ENCODE measurements around the gene PBX1. TPM values are rescaled to one million over a fixed set of nuclear protein-coding genes. Genes with fewer than 3 reads are reported as not detected.

PBX1 gene
- polyA plus RNA-seq, 3 donors: 0.07 TPM; not detected in 2

GRCh38 chr1:164694505-164694904 lies 135.5 kb downstream of the PBX1 start:
- H3K4me3 Mint-ChIP-seq: no peak overlapping the region
- peaks cover 4 to 11% (median 11%) of the 10 kb centered on the region in 3 donors for H3K27me3 Mint-ChIP-seq (ENCODE audit: low read depth in 3 of 3)
- H4K20me1 ChIP-seq (ENCODE audit: insufficient read depth, low read length): no peaks in the 10 kb centered on the region
- H3K9me3 Mint-ChIP-seq: no peaks in the 10 kb centered on the region
- H3K79me2 ChIP-seq (ENCODE audit: insufficient read depth, low read length): no peaks in the 10 kb centered on the region
- peaks cover 7 to 9% of the 10 kb centered on the region in 2 donors for H3K27me3 ChIP-seq (ENCODE audit: control insufficient read depth in 2 of 2, insufficient read depth in 2 of 2, low read length in 2 of 2)
- no peaks in the 10 kb centered on the region for H3K4me1 Mint-ChIP-seq
- no peak overlapping the region for H3K4me2 ChIP-seq (replicated peaks; ENCODE audit: extremely low read depth, low read length, poor library complexity, severe bottlenecking)
- H3K27ac Mint-ChIP-seq: no peak overlapping the region
- H3K4me3 ChIP-seq (replicated peaks in 1 of 3; ENCODE audit: low read depth in 2 of 3, low read length in 3 of 3): no peak overlapping the region
- WGBS (ENCODE audit: insufficient coverage): 100% methylated on average over 2 of the region's 2 CpGs
- no peak overlapping the region for H2AFZ ChIP-seq (ENCODE audit: insufficient read depth, low read depth, low read length, poor library complexity, severe bottlenecking)
- no peaks in the 10 kb centered on the region for H3K36me3 ChIP-seq (replicated peaks in 1 of 2; ENCODE audit: control insufficient read depth in 1 of 2, insufficient read depth in 2 of 2, low read length in 2 of 2)
- no peak overlapping the region for H3K27ac ChIP-seq (ENCODE audit: low read depth in 1 of 2, low read length in 2 of 2)
- DNase-seq: no peak
- H3K9me3 ChIP-seq (replicated peaks in 1 of 2; ENCODE audit: control insufficient read depth in 1 of 2, insufficient read depth in 1 of 2, low read length in 2 of 2): no peaks in the 10 kb centered on the region
- TF ChIP-seq CTCF (IDR thresholded peaks at IDR 0.05): no peak
- peaks cover 6 to 14% of the 10 kb centered on the region in 2 donors for H3K4me1 ChIP-seq (ENCODE audit: control insufficient read depth in 1 of 2, insufficient read depth in 2 of 2, low read length in 2 of 2)
- H3K9ac ChIP-seq (ENCODE audit: insufficient read depth, low read length, poor library complexity, severe bottlenecking): no peak overlapping the region
- intact Hi-C loops (cut with micrococcal nuclease): no loop called here
- no peaks in the 10 kb centered on the region for H3K36me3 Mint-ChIP-seq

GRCh38 chr1:164695956-164696665 lies 137.1 kb downstream of the PBX1 start:
- Histone ChIP-seq H3K4me2 (replicated peaks; ENCODE audit: extremely low read depth, low read length, poor library complexity, severe bottlenecking) (no peak overlapping the region), H3K36me3 (replicated peaks in 1 of 2; ENCODE audit: control insufficient read depth in 1 of 2, insufficient read depth in 2 of 2, low read length in 2 of 2) (no peaks in the 10 kb centered on the region), H3K9ac (ENCODE audit: insufficient read depth, low read length, poor library complexity, severe bottlenecking) (no peak overlapping the region), H4K20me1 (ENCODE audit: insufficient read depth, low read length) (no peaks in the 10 kb centered on the region), H3K4me1 (ENCODE audit: control insufficient read depth in 1 of 2, insufficient read depth in 2 of 2, low read length in 2 of 2) (peaks cover 6 to 14% of the 10 kb centered on the region in 2 donors), H2AFZ (ENCODE audit: insufficient read depth, low read depth, low read length, poor library complexity, severe bottlenecking) (no peak overlapping the region), H3K27me3 (ENCODE audit: control insufficient read depth in 2 of 2, insufficient read depth in 2 of 2, low read length in 2 of 2) (peaks cover 17 to 18% of the 10 kb centered on the region in 2 donors), H3K27ac (ENCODE audit: low read depth in 1 of 2, low read length in 2 of 2) (no peak overlapping the region), H3K79me2 (ENCODE audit: insufficient read depth, low read length) (no peaks in the 10 kb centered on the region), H3K4me3 (replicated peaks in 1 of 3; ENCODE audit: low read depth in 2 of 3, low read length in 3 of 3) (no peak overlapping the region), H3K9me3 (replicated peaks in 1 of 2; ENCODE audit: control insufficient read depth in 1 of 2, insufficient read depth in 1 of 2, low read length in 2 of 2) (no peaks in the 10 kb centered on the region)
- no peak overlapping the region for H3K4me3 Mint-ChIP-seq
- intact Hi-C loops (cut with micrococcal nuclease): no loop called here
- 90% methylated on average over 2 of the region's 5 CpGs for WGBS (ENCODE audit: insufficient coverage)
- H3K27me3 Mint-ChIP-seq (ENCODE audit: low read depth in 3 of 3): peaks cover 6 to 22% (median 19%) of the 10 kb centered on the region in 3 donors
- peaks cover 0 to 2% (median 0%) of the 10 kb centered on the region in 7 donors for H3K9me3 Mint-ChIP-seq
- no peaks in the 10 kb centered on the region for H3K36me3 Mint-ChIP-seq
- no peak for TF ChIP-seq CTCF (IDR thresholded peaks at IDR 0.05)
- peaks cover 2% of the 10 kb centered on the region for H3K4me1 Mint-ChIP-seq
- no peak overlapping the region for H3K27ac Mint-ChIP-seq
- no peak for DNase-seq

All from CD14-positive monocyte (primary cell).